H1 (cell line): ENCODE measurements around the gene TWF2. TPM values are rescaled to one million over a fixed set of nuclear protein-coding genes. Genes with fewer than 3 reads are reported as not detected.

Experiments used
- CTCF ChIA-PET: fragments of 300-600 bp; sonication (Branson Sonifier 250); formaldehyde crosslinking; loops from one replicate; lab custom pipeline; 2021; ENCODE audit not compliant: partially characterized antibody; lab: Charles Lee
- POLR2A ChIA-PET: fragments of 300-600 bp; sonication (Branson Sonifier 250); formaldehyde crosslinking; loops from one replicate; lab custom pipeline; 2021; ENCODE audit warnings: inconsistent platforms; ENCODE audit not compliant: partially characterized antibody; lab: Charles Lee
- DNase-seq, 2 experiments: peaks; one replicate each; pipeline versions ENCODE4 v3.0.0 to v3.0.0-alpha.2; 2010 to 2022; ENCODE audit warnings: low spot score in 2 of 2, low read depth in 1 of 2, mixed read lengths in 1 of 2
- FAIRE-seq: peaks from 2 replicates; lab custom pipeline; 2011; peaks lifted over from hg19 to GRCh38; lab: Jason Lieb, UNC
- H2AFZ ChIP-seq: 2 replicates; pipeline ENCODE4 v1.8.1; 2012; ENCODE audit warnings: low read length, inconsistent platforms
- H2AK5ac ChIP-seq: 2 replicates; pipeline ENCODE4 v1.6.1; 2013; ENCODE audit warnings: low read depth, low read length
- H2BK120ac ChIP-seq: replicated peaks from 2 replicates; pipeline ENCODE3; 2013; ENCODE audit warnings: low read depth, low read length, inconsistent platforms
- H2BK12ac ChIP-seq: 2 replicates; pipeline ENCODE4 v1.6.1; 2013; ENCODE audit warnings: low read depth, low read length
- H2BK15ac ChIP-seq: 2 replicates; pipeline ENCODE4 v1.6.1; 2013; ENCODE audit warnings: low read length
- H2BK20ac ChIP-seq: 2 replicates; pipeline ENCODE4 v1.6.1; 2013; ENCODE audit warnings: low read length
- H2BK5ac ChIP-seq: 2 replicates; pipeline ENCODE4 v1.6.1; 2013; ENCODE audit warnings: low read depth, low read length
- H3K14ac ChIP-seq: 2 replicates; pipeline ENCODE4 v1.6.1; 2013; ENCODE audit warnings: inconsistent platforms; ENCODE audit not compliant: insufficient read length
- H3K18ac ChIP-seq: 2 replicates; pipeline ENCODE4 v1.6.1; 2013; ENCODE audit warnings: low read length; ENCODE audit errors: extremely low read depth
- H3K23ac ChIP-seq: 2 replicates; pipeline ENCODE4 v1.6.1; 2013; ENCODE audit warnings: inconsistent platforms; ENCODE audit not compliant: insufficient read length
- H3K23me2 ChIP-seq: 2 replicates; pipeline ENCODE4 v1.6.1; 2013; ENCODE audit warnings: low read depth, low read length
- H3K27ac ChIP-seq: 2 replicates; pipeline ENCODE4 v1.6.1; 2011; ENCODE audit warnings: low read depth, low read length, inconsistent platforms
- H3K27me3 ChIP-seq, 4 experiments: replicated peaks in 1 of 4; 1 replicate in 1 of 4; 2 replicates in 3 of 4; pipeline versions ENCODE4 v1.6.1 to v1.8.1; 2011 to 2013; ENCODE audit warnings: low read length in 3 of 4, mild to moderate bottlenecking in 3 of 4, inconsistent platforms in 2 of 4, mixed read lengths in 2 of 4, moderate library complexity in 1 of 4; ENCODE audit not compliant: control insufficient read depth in 3 of 4, insufficient read depth in 3 of 4; ENCODE audit errors: extremely low read depth in 1 of 4
- H3K36me3 ChIP-seq, 4 experiments: 2 replicates each; pipeline versions ENCODE4 v1.6.1 to v1.8.1; 2011 to 2013; ENCODE audit warnings: mild to moderate bottlenecking in 4 of 4, low read length in 3 of 4, moderate library complexity in 2 of 4, control low read depth in 1 of 4, inconsistent platforms in 1 of 4; ENCODE audit not compliant: insufficient read depth in 4 of 4, control insufficient read depth in 2 of 4
- H3K4ac ChIP-seq: replicated peaks from 2 replicates; pipeline ENCODE3; 2013; ENCODE audit warnings: low read length, low read depth, mixed read lengths, inconsistent platforms; ENCODE audit not compliant: insufficient read length
- H3K4me1 ChIP-seq, 4 experiments: replicated peaks in 1 of 4; 1 replicate in 1 of 4; 2 replicates in 3 of 4; pipeline versions ENCODE4 v1.6.1 to v1.8.1; 2011 to 2013; ENCODE audit warnings: low read length in 3 of 4, inconsistent platforms in 2 of 4, mixed read lengths in 1 of 4; ENCODE audit not compliant: insufficient read depth in 4 of 4, control insufficient read depth in 3 of 4
- H3K4me2 ChIP-seq, 2 experiments: 2 replicates each; pipeline versions ENCODE4 v1.6.1 to v1.8.1; 2011 to 2013; ENCODE audit warnings: low read depth in 2 of 2, low read length in 2 of 2, control low read depth in 1 of 2, inconsistent platforms in 1 of 2, mild to moderate bottlenecking in 1 of 2; ENCODE audit not compliant: insufficient read depth in 1 of 2
- H3K4me3 ChIP-seq, 4 experiments: fragments of 200-600, 300-600 bp in 1 of 4; sonication (generic), shearing (Covaris generic), sonication (Bioruptor Twin) in 1 of 4; 2 replicates each; pipeline versions ENCODE4 v1.5.1 to v1.8.1; 2011 to 2016; ENCODE audit warnings: low read length in 4 of 4, low read depth in 3 of 4, control low read depth in 2 of 4, inconsistent platforms in 2 of 4, mild to moderate bottlenecking in 2 of 4, mixed read lengths in 1 of 4, moderate library complexity in 1 of 4; ENCODE audit not compliant: insufficient read depth in 2 of 4; ENCODE audit errors: extremely low read depth in 1 of 4
- H3K56ac ChIP-seq: replicated peaks from 2 replicates; pipeline ENCODE3; 2013; ENCODE audit warnings: low read depth, mild to moderate bottlenecking, mixed read lengths, low read length, inconsistent platforms; ENCODE audit not compliant: insufficient read length
- H3K79me1 ChIP-seq: 2 replicates; pipeline ENCODE4 v1.6.1; 2013; ENCODE audit warnings: low read depth, low read length, control low read depth
- H3K79me2 ChIP-seq, 2 experiments: 2 replicates each; pipeline versions ENCODE4 v1.6.1 to v1.8.1; 2012 to 2013; ENCODE audit warnings: low read length in 2 of 2, mild to moderate bottlenecking in 2 of 2, inconsistent platforms in 1 of 2; ENCODE audit not compliant: insufficient read depth in 2 of 2, control insufficient read depth in 1 of 2
- H3K9ac ChIP-seq, 4 experiments: replicated peaks in 1 of 4; 1 replicate in 1 of 4; 2 replicates in 3 of 4; pipeline versions ENCODE4 v1.6.1 to v1.8.1; 2011 to 2013; ENCODE audit warnings: low read depth in 3 of 4, low read length in 3 of 4, control low read depth in 2 of 4, mild to moderate bottlenecking in 2 of 4, moderate library complexity in 2 of 4, inconsistent platforms in 1 of 4; ENCODE audit errors: extremely low read depth in 1 of 4
- H3K9me3 ChIP-seq, 2 experiments: 2 replicates each; pipeline versions ENCODE4 v1.6.1 to v1.8.1; 2012 to 2013; ENCODE audit warnings: mild to moderate bottlenecking in 2 of 2, moderate library complexity in 2 of 2, control low read depth in 1 of 2, inconsistent platforms in 1 of 2, low read depth in 1 of 2, low read length in 1 of 2, mixed read lengths in 1 of 2; ENCODE audit not compliant: insufficient read depth in 2 of 2
- H4K20me1 ChIP-seq, 2 experiments: replicated peaks in 1 of 2; 2 replicates each; pipeline versions ENCODE3 to v1.8.1; 2011 to 2013; ENCODE audit warnings: inconsistent platforms in 2 of 2, low read length in 2 of 2, mild to moderate bottlenecking in 1 of 2; ENCODE audit not compliant: insufficient read depth in 2 of 2, control insufficient read depth in 1 of 2
- H4K5ac ChIP-seq: 2 replicates; pipeline ENCODE4 v1.6.1; 2013; ENCODE audit warnings: low read length, low read depth, mixed read lengths, inconsistent platforms; ENCODE audit not compliant: insufficient read length
- H4K8ac ChIP-seq: 2 replicates; pipeline ENCODE4 v1.8.0; 2013; ENCODE audit warnings: mild to moderate bottlenecking, moderate library complexity, low read length, inconsistent platforms; ENCODE audit not compliant: insufficient read depth; ENCODE audit errors: extremely low read depth
- H4K91ac ChIP-seq: replicated peaks from 2 replicates; pipeline ENCODE3; 2013; ENCODE audit warnings: low read length, mixed read lengths, inconsistent platforms; ENCODE audit not compliant: insufficient read length
- SP1 ChIP-seq: IDR thresholded peaks from 2 replicates; pipeline ENCODE4 v1.6.1; 2011; ENCODE audit warnings: low read depth, low read length
- WGBS, 2 experiments: shearing (Covaris generic) in 1 of 2; methylation state at CpG; one replicate each; pipeline versions ENCODE4 v1.1.6 to v1.1.7; 2013 to 2015; ENCODE audit warnings: low lambda C conversion rate in 2 of 2, mixed read lengths in 2 of 2, inconsistent platforms in 1 of 2, low coverage in 1 of 2, missing lambda C conversion rate in 1 of 2; ENCODE audit not compliant: insufficient replicate concordance in 2 of 2, insufficient coverage in 1 of 2, insufficient read length in 1 of 2; ENCODE audit errors: extremely low coverage in 1 of 2, missing lambda C conversion rate in 1 of 2; 5-methylcytosine and 5-hydroxymethylcytosine counted together
- polyA plus RNA-seq, 7 experiments: library from polyadenylated mRNA; depleted of rRNA in 3 of 7; stranded (reverse) in 5 of 7; unstranded in 2 of 7; fragments of >200 nt in 5 of 7; fragments of 200-250 nt in 2 of 7; gene quantifications; 1 replicate in 5 of 7; 2 replicates in 1 of 7; 4 replicates in 1 of 7; pipeline versions ENCODE4 v1.2.1 to v1.2.3, GENCODE V29; 2011 to 2013; ENCODE audit warnings: missing spikeins in 2 of 7, mixed read lengths in 2 of 7
- total RNA-seq: library from RNA; stranded (reverse); fragmentation: NEBNext Ultra II Directional; extraction: Animal tissue kit (Norgen Biotek cat#: 25700); gene quantifications from 2 replicates; pipeline ENCODE4 v1.2.1, GENCODE V29; 2021
- TF ChIP-seq, protein P1 (sequence below), 3 experiments: IDR thresholded peaks; 1 replicate in 2 of 3; 2 replicates in 1 of 3; pipeline versions ENCODE4 v1.5.1 to v1.6.1; 2011; ENCODE audit warnings: low read length in 3 of 3, mild to moderate bottlenecking in 3 of 3, inconsistent platforms in 2 of 3, low read depth in 1 of 3, moderate library complexity in 1 of 3; ENCODE audit not compliant: insufficient read depth in 1 of 3; ENCODE audit errors: control extremely low read depth in 1 of 3

TWF2 gene
- total and polyA plus RNA-seq, 2 of the 8 experiments (the other 6 are each of a cell fraction or from before 2014, with no cell fraction given) = 65.2 to 90.4 TPM

DNA sequence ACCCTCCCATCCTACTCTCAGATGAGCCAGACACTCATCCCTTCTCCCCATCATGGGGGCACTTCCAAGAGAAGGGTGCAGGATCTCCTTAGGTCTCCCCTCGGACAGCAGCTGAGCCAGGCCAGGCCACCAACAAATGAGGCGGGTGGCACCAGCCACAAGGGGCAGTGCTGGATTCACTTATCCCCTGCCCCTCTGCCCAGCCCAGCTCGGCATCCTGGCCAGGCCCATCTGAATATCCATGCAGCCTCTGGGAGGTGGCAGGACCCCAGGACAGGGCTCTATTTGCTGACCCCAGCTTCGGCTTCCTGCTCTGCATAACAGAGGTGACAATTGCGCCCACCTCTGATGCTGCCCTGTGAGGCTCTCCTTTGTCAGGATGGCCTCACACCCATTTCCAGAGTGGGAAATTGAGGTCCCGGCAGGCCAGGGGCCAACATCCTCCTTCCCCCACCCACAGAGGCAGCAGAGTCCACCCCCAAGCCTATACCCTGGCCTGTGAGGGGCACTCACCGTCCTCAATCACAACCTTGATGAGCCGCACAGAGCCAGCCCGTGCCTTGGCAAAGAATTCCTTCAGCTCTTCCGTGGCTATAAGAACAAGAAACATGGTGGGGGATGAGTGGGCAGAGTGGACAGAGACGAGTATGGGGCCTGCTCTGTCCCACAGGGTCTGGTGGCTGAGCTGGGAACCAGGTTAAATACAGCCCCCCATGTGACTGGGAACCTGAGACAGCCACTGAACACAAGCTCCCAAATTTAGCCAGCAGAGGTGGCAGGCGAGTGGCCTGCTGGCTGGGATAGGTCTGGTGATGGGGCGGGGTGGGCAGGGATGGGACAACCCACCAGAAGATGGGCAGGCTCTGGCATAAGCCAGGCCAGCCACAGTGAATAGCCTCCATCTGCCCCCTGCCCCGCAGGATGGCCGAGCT is 4.2 kb downstream of the TWF2 start:
- Histone ChIP-seq H3K27ac (no peak overlapping the region), H2BK5ac (peak overlapping the region; percentile 32; the same call in 1 of the 2 replicates), H2BK120ac (no peak overlapping the region), H4K5ac (no peak overlapping the region), H3K14ac (no peak overlapping the region), H3K27me3 (no peaks in the 10 kb centered on the region), H3K4me2 (no peak overlapping the region), H3K4me1 (peaks cover 4 to 31% (median 20%) of the 10 kb centered on the region in 4 experiments), H2AFZ (no peak overlapping the region), H3K56ac (no peak overlapping the region), H3K9ac (no peak overlapping the region), H3K79me2 (peaks cover 0 to 12% of the 10 kb centered on the region in 2 experiments; a peak in 2 of 4 replicates), H3K23ac (no peak overlapping the region), H2BK15ac (no peak overlapping the region), H2BK20ac (no peak overlapping the region), H3K4me3 (no peak overlapping the region), H3K79me1 (peaks cover 13% of the 10 kb centered on the region), H3K23me2 (peaks cover 9% of the 10 kb centered on the region), H3K18ac (no peak overlapping the region), H3K36me3 (peaks cover 5 to 10% (median 10%) of the 10 kb centered on the region in 4 experiments; a peak in 5 of 8 replicates), H4K91ac (no peak overlapping the region), H3K9me3 (no peaks in the 10 kb centered on the region), H4K8ac (peak overlapping the region; percentile 66; the same call in 1 of the 2 replicates), H3K4ac (no peak overlapping the region), H4K20me1 (peaks cover 10 to 16% of the 10 kb centered on the region in 2 experiments), H2BK12ac (0 out of 2 replicates have a peak overlapping the region, but pooled peaks have one; percentile 60), H2AK5ac (no peak overlapping the region)
- 86% methylated on average over 15 of the region's 15 CpGs; no CpG with 5 or more reads in 1 of the 2 experiments for WGBS, 2 experiments
- no peak for DNase-seq
- TF ChIP-seq, protein P1, sequence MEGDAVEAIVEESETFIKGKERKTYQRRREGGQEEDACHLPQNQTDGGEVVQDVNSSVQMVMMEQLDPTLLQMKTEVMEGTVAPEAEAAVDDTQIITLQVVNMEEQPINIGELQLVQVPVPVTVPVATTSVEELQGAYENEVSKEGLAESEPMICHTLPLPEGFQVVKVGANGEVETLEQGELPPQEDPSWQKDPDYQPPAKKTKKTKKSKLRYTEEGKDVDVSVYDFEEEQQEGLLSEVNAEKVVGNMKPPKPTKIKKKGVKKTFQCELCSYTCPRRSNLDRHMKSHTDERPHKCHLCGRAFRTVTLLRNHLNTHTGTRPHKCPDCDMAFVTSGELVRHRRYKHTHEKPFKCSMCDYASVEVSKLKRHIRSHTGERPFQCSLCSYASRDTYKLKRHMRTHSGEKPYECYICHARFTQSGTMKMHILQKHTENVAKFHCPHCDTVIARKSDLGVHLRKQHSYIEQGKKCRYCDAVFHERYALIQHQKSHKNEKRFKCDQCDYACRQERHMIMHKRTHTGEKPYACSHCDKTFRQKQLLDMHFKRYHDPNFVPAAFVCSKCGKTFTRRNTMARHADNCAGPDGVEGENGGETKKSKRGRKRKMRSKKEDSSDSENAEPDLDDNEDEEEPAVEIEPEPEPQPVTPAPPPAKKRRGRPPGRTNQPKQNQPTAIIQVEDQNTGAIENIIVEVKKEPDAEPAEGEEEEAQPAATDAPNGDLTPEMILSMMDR (IDR thresholded peaks at IDR 0.05; ENCODE audit: control extremely low read depth in 1 of 3, insufficient read depth in 1 of 3, low read depth in 1 of 3, low read length in 3 of 3) = peak in 1 of 3 experiments; percentile 37; a peak in 1 of 4 replicates
- TF ChIP-seq SP1 = no peak
- FAIRE-seq = no peak
- ChIA-PET CTCF (interaction anchor here (0.5 to 14.4 kb wide), 23 partner anchors 10 to 232 kb away, joined by 3 to 336 read pairs (median 5); partner anchors contain the start of genes DNAH1, PPM1M and TLR9), POLR2A (interaction anchor here (1.0 to 4.8 kb wide), 5 partner anchors 10 to 80 kb away, joined by 3 to 27 read pairs (median 6); partner anchors contain the start of genes POC1A, PPM1M and WDR82)
